Skeletal muscle cell (primary cell): ENCODE results near the gene CPEB4.

Source experiments
- DNase-seq: peaks from one replicate; pipeline ENCODE4 v3.0.0-alpha.2; 2010; ENCODE audit warnings: low read depth
- H3K4me3 ChIP-seq: 2 replicates; pipeline ENCODE4 v1.5.1; 2011; ENCODE audit warnings: low read depth, mild to moderate bottlenecking, control low read depth, low read length, moderate library complexity

Gene CPEB4

GRCh38 chr5:173881811-173882575 lies 6.2 kb upstream of the CPEB4 start:
- H3K4me3 ChIP-seq = no peak overlapping the region
- DNase-seq = no peak

- DNase-seq = no peak
Measured at GRCh38 chr5:173882632-173883031, 5.5 kb upstream of the CPEB4 start.

GRCh38 chr5:173883347-173883924 lies 4.7 kb upstream of the CPEB4 start:
- no peak overlapping the region for H3K4me3 ChIP-seq
- no peak for DNase-seq

More at GRCh38 chr5:173882632-173883031, 5.5 kb upstream of the CPEB4 start:
- H3K4me3 ChIP-seq = no peak overlapping the region

GRCh38 chr5:173884402-173885053 lies 3.6 kb upstream of the CPEB4 start:
- DNase-seq = no peak
- no peak overlapping the region for H3K4me3 ChIP-seq

- H3K4me3 ChIP-seq = no peak overlapping the region
- no peak for DNase-seq
Measured at GRCh38 chr5:173885054-173885443, 3.1 kb upstream of the CPEB4 start.

GRCh38 chr5:173885475-173886010 lies 2.6 kb upstream of the CPEB4 start:
- DNase-seq = no peak
- no peak overlapping the region for H3K4me3 ChIP-seq

GRCh38 chr5:173886150-173886549 lies 2.0 kb upstream of the CPEB4 start:
- DNase-seq = no peak
- no peak overlapping the region for H3K4me3 ChIP-seq

GRCh38 chr5:173888473-173889131 lies 453 bp downstream of the CPEB4 start:
- H3K4me3 ChIP-seq = peak overlapping the region; percentile 93
- DNase-seq = no peak

GRCh38 chr5:173890195-173890991 lies 2.2 kb downstream of the CPEB4 start:
- peak overlapping the region; percentile 93 for H3K4me3 ChIP-seq
- DNase-seq = no peak

- DNase-seq = no peak
- H3K4me3 ChIP-seq = peak overlapping the region; percentile 93
Measured at GRCh38 chr5:173891308-173892116, 3.4 kb downstream of the CPEB4 start.

- no peak for DNase-seq
- H3K4me3 ChIP-seq = no peak overlapping the region
Measured at GRCh38 chr5:173893192-173893561, 5.0 kb downstream of the CPEB4 start.

- DNase-seq = no peak
Measured at GRCh38 chr5:173895401-173896165, 7.4 kb downstream of the CPEB4 start.

GRCh38 chr5:173896631-173897030 lies 8.5 kb downstream of the CPEB4 start:
- no peak overlapping the region for H3K4me3 ChIP-seq
- DNase-seq = no peak

More at GRCh38 chr5:173895401-173896165, 7.4 kb downstream of the CPEB4 start:
- H3K4me3 ChIP-seq = no peak overlapping the region

GRCh38 chr5:173901705-173902104 lies 13.6 kb downstream of the CPEB4 start:
- no peak overlapping the region for H3K4me3 ChIP-seq
- no peak for DNase-seq

GRCh38 chr5:173902334-173902733 lies 14.2 kb downstream of the CPEB4 start:
- H3K4me3 ChIP-seq = no peak overlapping the region
- no peak for DNase-seq

- no peak overlapping the region for H3K4me3 ChIP-seq
- DNase-seq = no peak
Measured at GRCh38 chr5:173902743-173903142, 14.6 kb downstream of the CPEB4 start.

- no peak overlapping the region for H3K4me3 ChIP-seq
- no peak for DNase-seq
Measured at GRCh38 chr5:173903396-173904140, 15.4 kb downstream of the CPEB4 start.
